NCI-H446 (cell line): Measurements from ENCODE around the gene NUS1.
"Not testable (repeated sequence)": the region's sequence is repeated elsewhere in the genome, so short reads cannot be mapped to it uniquely, and the experiment has no call there.

ENCODE experiments used
- DNase-seq, 2 experiments: peaks; one replicate each; lab custom pipeline; 2025; lab: John Stamatoyannopoulos, UW

Gene NUS1

GRCh38 chr6:117674991-117675657, at the start of gene NUS1:
Gene NUS1, plus strand, starts transcription at chr6:117675469. Its CDS starts 202 bp downstream, at chr6:117675671.
- peak; percentile 85 to 96 for DNase-seq

- DNase-seq, result no peak
Measured at GRCh38 chr6:117627533-117627932, 47.7 kb upstream of the NUS1 start.

- no peak for DNase-seq
Measured at GRCh38 chr6:117629119-117629660, 46.1 kb upstream of the NUS1 start.

- no peak for DNase-seq
Measured at GRCh38 chr6:117637770-117638169, 37.5 kb upstream of the NUS1 start.

- no peak for DNase-seq
Measured at GRCh38 chr6:117642976-117643375, 32.3 kb upstream of the NUS1 start.

GRCh38 chr6:117651984-117652383, 23.3 kb upstream of the NUS1 start:
- not testable (repeated sequence) for DNase-seq

GRCh38 chr6:117653949-117654348, 21.3 kb upstream of the NUS1 start:
- no peak for DNase-seq

- DNase-seq, result no peak
Measured at GRCh38 chr6:117655380-117655779, 19.9 kb upstream of the NUS1 start.

GRCh38 chr6:117666881-117667280, 8.4 kb upstream of the NUS1 start:
- no peak for DNase-seq

- no peak for DNase-seq
Measured at GRCh38 chr6:117668736-117669135, 6.5 kb upstream of the NUS1 start.

- DNase-seq, result peak in 1 of 2 experiments; percentile 17
Measured at GRCh38 chr6:117674503-117674902, 766 bp upstream of the NUS1 start.

GRCh38 chr6:117675658-117676301, 511 bp downstream of the NUS1 start:
- not testable (repeated sequence) for DNase-seq

- no peak for DNase-seq
Measured at GRCh38 chr6:117676577-117677218, 1.4 kb downstream of the NUS1 start.

- DNase-seq, result no peak
Measured at GRCh38 chr6:117677553-117678141, 2.4 kb downstream of the NUS1 start.

- DNase-seq, result no peak
Measured at GRCh38 chr6:117681162-117681741, 6.0 kb downstream of the NUS1 start.

GRCh38 chr6:117684749-117685148, 9.5 kb downstream of the NUS1 start:
- DNase-seq, result no peak

- no peak for DNase-seq
Measured at GRCh38 chr6:117685359-117685758, 10.1 kb downstream of the NUS1 start.

- no peak for DNase-seq
Measured at GRCh38 chr6:117687021-117687648, 11.9 kb downstream of the NUS1 start.

- not testable (repeated sequence) for DNase-seq
Measured at GRCh38 chr6:117689584-117689983, 14.3 kb downstream of the NUS1 start.

GRCh38 chr6:117706504-117706903, 31.2 kb downstream of the NUS1 start:
- DNase-seq, result no peak

- not testable (repeated sequence) for DNase-seq
Measured at GRCh38 chr6:117706936-117707509, 31.8 kb downstream of the NUS1 start.
